GM12801 (cell line): ENCODE results near the gene PHKG2.

ENCODE experiments used
- TF ChIP-seq, protein P1 (sequence below): IDR thresholded peaks from one replicate; pipeline ENCODE4 v1.5.1; 2011; ENCODE audit warnings: control low read depth; ENCODE audit not compliant: insufficient read length; ENCODE audit errors: extremely low read depth

Gene PHKG2

GRCh38 chr16:30736995-30737793 is 11.0 kb upstream of the PHKG2 start:
- TF ChIP-seq, protein P1, sequence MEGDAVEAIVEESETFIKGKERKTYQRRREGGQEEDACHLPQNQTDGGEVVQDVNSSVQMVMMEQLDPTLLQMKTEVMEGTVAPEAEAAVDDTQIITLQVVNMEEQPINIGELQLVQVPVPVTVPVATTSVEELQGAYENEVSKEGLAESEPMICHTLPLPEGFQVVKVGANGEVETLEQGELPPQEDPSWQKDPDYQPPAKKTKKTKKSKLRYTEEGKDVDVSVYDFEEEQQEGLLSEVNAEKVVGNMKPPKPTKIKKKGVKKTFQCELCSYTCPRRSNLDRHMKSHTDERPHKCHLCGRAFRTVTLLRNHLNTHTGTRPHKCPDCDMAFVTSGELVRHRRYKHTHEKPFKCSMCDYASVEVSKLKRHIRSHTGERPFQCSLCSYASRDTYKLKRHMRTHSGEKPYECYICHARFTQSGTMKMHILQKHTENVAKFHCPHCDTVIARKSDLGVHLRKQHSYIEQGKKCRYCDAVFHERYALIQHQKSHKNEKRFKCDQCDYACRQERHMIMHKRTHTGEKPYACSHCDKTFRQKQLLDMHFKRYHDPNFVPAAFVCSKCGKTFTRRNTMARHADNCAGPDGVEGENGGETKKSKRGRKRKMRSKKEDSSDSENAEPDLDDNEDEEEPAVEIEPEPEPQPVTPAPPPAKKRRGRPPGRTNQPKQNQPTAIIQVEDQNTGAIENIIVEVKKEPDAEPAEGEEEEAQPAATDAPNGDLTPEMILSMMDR = no peak

DNA sequence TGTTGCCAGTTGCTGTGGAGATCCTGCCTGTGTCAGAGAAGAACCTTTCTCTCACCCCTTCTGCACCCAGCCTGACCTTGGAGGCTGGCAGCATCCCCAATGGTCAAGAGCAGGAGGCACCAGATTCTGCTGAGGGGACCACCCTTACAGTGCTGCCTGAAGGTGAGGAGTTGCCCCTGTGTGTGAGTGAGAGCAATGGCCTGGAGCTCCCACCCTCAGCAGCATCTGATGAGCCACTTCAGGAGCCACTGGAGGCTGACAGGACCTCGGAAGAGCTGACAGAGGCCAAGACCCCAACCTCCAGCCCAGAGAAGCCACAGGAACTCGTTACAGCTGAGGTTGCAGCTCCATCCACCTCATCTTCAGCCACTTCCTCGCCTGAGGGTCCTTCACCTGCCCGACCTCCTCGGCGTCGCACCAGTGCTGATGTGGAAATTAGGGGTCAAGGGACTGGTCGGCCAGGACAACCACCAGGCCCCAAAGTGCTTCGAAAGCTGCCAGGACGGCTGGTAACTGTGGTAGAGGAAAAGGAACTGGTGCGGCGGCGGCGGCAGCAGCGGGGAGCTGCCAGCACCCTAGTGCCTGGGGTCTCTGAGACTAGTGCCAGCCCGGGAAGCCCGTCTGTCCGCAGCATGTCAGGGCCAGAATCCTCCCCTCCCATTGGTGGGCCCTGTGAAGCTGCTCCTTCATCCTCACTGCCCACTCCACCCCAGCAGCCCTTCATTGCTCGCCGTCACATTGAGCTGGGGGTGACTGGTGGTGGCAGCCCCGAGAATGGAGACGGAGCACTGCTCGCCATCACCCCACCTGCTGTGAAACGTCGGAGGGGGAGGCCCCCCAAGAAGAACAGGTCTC is 10.2 kb upstream of the PHKG2 start:
- TF ChIP-seq, protein P1 = no peak

GRCh38 chr16:30738984-30739951 is 9.0 kb upstream of the PHKG2 start:
- TF ChIP-seq, protein P1 = no peak

DNA sequence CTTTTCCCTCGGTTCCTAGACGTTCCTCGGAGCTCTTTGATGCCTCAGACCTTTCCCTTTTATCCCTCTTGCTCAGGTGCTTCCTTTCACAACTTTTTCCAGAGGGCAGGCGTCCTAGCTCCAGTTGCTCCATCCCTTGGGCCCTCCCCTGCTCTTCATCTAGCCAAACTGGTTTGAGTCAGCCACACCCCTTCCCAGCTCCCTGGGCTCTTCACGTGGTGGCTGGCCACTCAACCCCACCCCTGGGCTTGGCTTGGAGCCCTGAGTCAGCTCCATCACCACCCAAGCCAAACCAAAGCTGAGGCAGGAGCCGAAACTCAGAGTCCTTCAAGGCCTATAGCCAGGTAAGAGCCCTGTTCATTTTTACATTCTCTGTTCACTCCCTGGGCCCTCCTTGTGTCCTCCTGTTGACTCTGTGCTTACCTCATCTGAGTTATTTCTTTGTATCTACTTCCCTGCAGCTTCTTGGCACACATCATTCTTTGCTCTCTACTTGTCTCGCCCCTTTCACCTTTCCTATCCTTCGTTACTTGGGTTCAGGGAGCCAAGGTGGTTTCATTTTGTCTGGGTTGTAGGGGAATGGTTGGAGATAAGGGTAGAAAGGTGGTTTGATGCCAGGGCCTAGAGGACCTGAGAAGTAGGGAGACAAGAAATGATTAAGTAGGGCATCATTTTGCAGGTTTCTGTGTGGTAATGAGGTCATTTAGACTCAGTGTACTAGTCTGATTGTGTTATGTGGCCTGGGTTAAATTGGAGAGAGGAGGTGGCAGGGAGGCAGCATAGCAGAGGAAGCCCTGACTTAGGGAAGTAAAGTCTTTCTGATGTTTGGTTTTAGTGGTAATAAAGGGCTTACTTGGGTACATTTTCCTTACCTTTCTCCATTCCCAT is 7.6 kb upstream of the PHKG2 start:
- TF ChIP-seq, protein P1 = no peak

DNA sequence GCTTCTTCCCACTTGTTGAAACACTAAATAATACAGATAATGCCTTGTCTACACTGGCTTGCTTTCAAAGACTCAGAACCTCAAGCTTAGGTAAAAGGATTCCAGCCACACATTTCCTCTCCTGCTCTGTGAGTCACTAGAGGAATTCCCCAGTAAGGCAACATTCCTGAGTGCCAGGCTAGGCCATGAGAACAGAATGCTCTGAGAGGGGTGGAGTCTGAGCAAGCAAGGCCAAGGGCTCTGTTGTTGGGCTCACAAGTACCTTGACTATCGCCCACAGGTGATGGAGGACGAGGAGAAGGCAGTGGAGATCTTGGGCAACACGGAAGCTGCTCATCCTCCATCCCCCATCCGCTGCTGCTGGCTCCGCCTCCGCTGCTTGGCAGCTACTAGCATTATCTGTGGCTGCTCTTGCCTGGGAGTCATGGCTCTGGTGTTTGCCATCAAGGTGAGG is 6.7 kb upstream of the PHKG2 start:
- TF ChIP-seq, protein P1 = no peak

DNA sequence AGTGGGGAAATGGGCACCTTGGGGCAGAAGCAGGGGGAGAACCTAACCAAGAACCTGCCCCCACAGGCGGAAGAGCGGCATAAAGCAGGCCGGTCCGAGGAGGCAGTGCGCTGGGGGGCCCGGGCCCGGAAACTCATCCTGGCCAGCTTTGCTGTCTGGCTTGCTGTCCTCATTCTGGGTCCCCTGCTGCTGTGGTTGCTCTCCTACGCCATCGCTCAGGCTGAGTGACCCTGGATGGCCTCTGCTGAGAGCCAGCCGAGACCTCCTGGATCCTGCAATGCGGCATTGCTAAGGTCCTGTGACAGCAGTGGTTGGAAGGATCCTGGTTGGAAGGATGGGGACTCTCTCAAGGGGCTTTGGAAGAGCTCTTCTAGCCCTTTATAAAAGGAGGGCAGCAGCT is 4.5 kb upstream of the PHKG2 start:
- TF ChIP-seq, protein P1 = no peak
